ENCODE measurements around the gene RPL14. TPM values are rescaled to one million over a fixed set of nuclear protein-coding genes. Genes with fewer than 3 reads are reported as not detected.

Gene RPL14
- total RNA-seq, 6 donors from 2014 or later = 173 to 1,676 (median 348) TPM

- 91 to 100% methylated on average over 1 of the region's 1 CpG for WGBS, 2 donors
- H3K9me3 ChIP-seq = no peaks in the 10 kb centered on the region
- peaks cover 0 to 9% (median 5%) of the 10 kb centered on the region in 4 donors for H3K4me1 ChIP-seq
- TF ChIP-seq POLR2A (IDR thresholded peaks at IDR 0.05) (no peak), EP300 (IDR thresholded peaks at IDR 0.05) (no peak), CTCF (IDR thresholded peaks at IDR 0.05) (no peak), POLR2AphosphoS5 (IDR thresholded peaks at IDR 0.05) (no peak)
- DNase-seq (no peak), ATAC-seq (ENCODE audit: low FRiP score in 2 of 2) (no peak)
- no peak overlapping the region for H3K4me3 ChIP-seq
- H3K27me3 ChIP-seq = no peaks in the 10 kb centered on the region
- peaks cover 5 to 45% (median 27%) of the 10 kb centered on the region in 4 donors for H3K36me3 ChIP-seq
- no peak overlapping the region for H3K27ac ChIP-seq
Observed at GRCh38 chr3:40511031-40511718, 54.0 kb downstream of the RPL14 start.

- TF ChIP-seq EP300 (IDR thresholded peaks at IDR 0.05) (no peak), POLR2A (IDR thresholded peaks at IDR 0.05) (no peak), POLR2AphosphoS5 (IDR thresholded peaks at IDR 0.05) (no peak), CTCF (IDR thresholded peaks at IDR 0.05) (no peak)
- 92 to 94% methylated on average over 5 of the region's 5 CpGs for WGBS, 2 donors
- DNase-seq (no peak), ATAC-seq (ENCODE audit: low FRiP score in 2 of 2) (no peak)
- no peak overlapping the region for H3K4me3 ChIP-seq
- H3K36me3 ChIP-seq = peaks cover 8 to 38% (median 23%) of the 10 kb centered on the region in 4 donors
- no peaks in the 10 kb centered on the region for H3K27me3 ChIP-seq
- H3K27ac ChIP-seq = no peak overlapping the region
- no peaks in the 10 kb centered on the region for H3K4me1 ChIP-seq
- no peaks in the 10 kb centered on the region for H3K9me3 ChIP-seq
Observed at GRCh38 chr3:40516201-40516600, 59.1 kb downstream of the RPL14 start.

- ATAC-seq (ENCODE audit: low FRiP score in 2 of 2) (no peak), DNase-seq (no peak)
- 89% methylated on average over 1 of the region's 1 CpG for WGBS, 2 donors
- Histone ChIP-seq H3K9me3 (no peaks in the 10 kb centered on the region), H3K27me3 (no peaks in the 10 kb centered on the region), H3K4me1 (no peaks in the 10 kb centered on the region), H3K36me3 (peaks cover 4 to 20% (median 14%) of the 10 kb centered on the region in 4 donors), H3K4me3 (no peak overlapping the region), H3K27ac (no peak overlapping the region)
- TF ChIP-seq EP300 (IDR thresholded peaks at IDR 0.05) (no peak), POLR2A (IDR thresholded peaks at IDR 0.05) (no peak), CTCF (IDR thresholded peaks at IDR 0.05) (no peak), POLR2AphosphoS5 (IDR thresholded peaks at IDR 0.05) (no peak)
Observed at GRCh38 chr3:40518067-40518466, 60.9 kb downstream of the RPL14 start.

Small RNA genes lying within 50 kb of the gene (small RNA-seq; reads per million reads assigned to genes)
- gene RNU5B-2P = 0 to 0.11 (median 0) reads per million in 4 donors

Other genes with a start within 250 kb of the RPL14 start
- 10 to 100 TPM; 26.2 to 49.1 (median 38.8) TPM for gene EIF1B, start 147.6 kb upstream of the RPL14 start, total RNA-seq
- gene ENTPD3, start 70.2 kb upstream of the RPL14 start, total RNA-seq = 1 to 10 TPM; 2.1 to 9.6 (median 3.9) TPM
- 10 to 100 TPM in 1 of 6 donors, 1 to 10 TPM in 5; 4.4 to 10.5 (median 5.9) TPM for gene ZNF619, start 19.8 kb downstream of the RPL14 start, total RNA-seq
- 1 to 10 TPM; 2.1 to 9.6 (median 5.3) TPM for gene ZNF620, start 48.7 kb downstream of the RPL14 start, total RNA-seq
- gene ZNF621, start 67.6 kb downstream of the RPL14 start, total RNA-seq = 10 to 100 TPM; 14.3 to 39.8 (median 17.6) TPM